Measurements from ENCODE around the gene P2RX3.

Gene P2RX3

GRCh38 chr11:57370251-57370650 lies 32.1 kb downstream of the P2RX3 start:
- Histone ChIP-seq H3K36me3 (ENCODE audit: control insufficient read depth in 2 of 2, insufficient read depth in 1 of 2, low read length in 2 of 2) (no peaks in the 10 kb centered on the region), H3K9me3 (ENCODE audit: control insufficient read depth, insufficient read depth, low read depth, low read length) (no peaks in the 10 kb centered on the region), H3K4me3 (ENCODE audit: low read depth, low read length) (no peak overlapping the region), H3K4me1 (ENCODE audit: control insufficient read depth, insufficient read depth, low read length) (no peaks in the 10 kb centered on the region), H3K27ac (ENCODE audit: extremely low read depth, low read depth, low read length) (no peak overlapping the region)
- ChIA-PET CTCF (no interaction called here), POLR2A (no interaction called here)
- TF ChIP-seq ZNF155 (tag by site-specific recombination; IDR thresholded peaks at IDR 0.05), result no peak
- TF ChIP-seq ZNF398 (tag by site-specific recombination; IDR thresholded peaks at IDR 0.05), result no peak
- TF ChIP-seq REPIN1 (tag by site-specific recombination; IDR thresholded peaks at IDR 0.05; ENCODE audit: low read depth), result no peak
- TF ChIP-seq ZNF513 (tag by site-specific recombination; IDR thresholded peaks at IDR 0.05), result no peak
- TF ChIP-seq ZNF600 (tag by site-specific recombination; IDR thresholded peaks at IDR 0.05), result no peak
- no peak for TF ChIP-seq ZNF555 (tag by site-specific recombination; conservative IDR thresholded peaks at IDR 0.05)
- no peak for TF ChIP-seq ZNF488 (tag by site-specific recombination; IDR thresholded peaks at IDR 0.05)
- TF ChIP-seq ZNF16 (tag by site-specific recombination; IDR thresholded peaks at IDR 0.05; ENCODE audit: low read depth), result no peak
- no peak for TF ChIP-seq ZNF174 (tag by site-specific recombination; IDR thresholded peaks at IDR 0.05)

- no peaks in the 10 kb centered on the region for H3K9me3 ChIP-seq (ENCODE audit: control insufficient read depth, insufficient read depth, low read depth, low read length)
- no peaks in the 10 kb centered on the region for H3K36me3 ChIP-seq (ENCODE audit: control insufficient read depth in 2 of 2, insufficient read depth in 1 of 2, low read length in 2 of 2)
- no peak overlapping the region for H3K4me3 ChIP-seq (ENCODE audit: low read depth, low read length)
- CTCF ChIA-PET, result no interaction called here
- no peak overlapping the region for H3K27ac ChIP-seq (ENCODE audit: extremely low read depth, low read depth, low read length)
- H3K4me1 ChIP-seq (ENCODE audit: control insufficient read depth, insufficient read depth, low read length), result no peaks in the 10 kb centered on the region
- POLR2A ChIA-PET, result no interaction called here
- TF ChIP-seq ZSCAN4 (tag by site-specific recombination; IDR thresholded peaks at IDR 0.05), result no peak
- TF ChIP-seq ZNF707 (tag by site-specific recombination; IDR thresholded peaks at IDR 0.05), result no peak
- no peak for TF ChIP-seq ZNF394 (tag by site-specific recombination; IDR thresholded peaks at IDR 0.05; ENCODE audit: borderline replicate concordance)
- TF ChIP-seq MZF1 (tag by site-specific recombination; IDR thresholded peaks at IDR 0.05; ENCODE audit: borderline replicate concordance), result no peak
- TF ChIP-seq ZEB2 (tag by site-specific recombination; IDR thresholded peaks at IDR 0.05), result no peak
- TF ChIP-seq ZNF776 (tag by site-specific recombination; IDR thresholded peaks at IDR 0.05; ENCODE audit: borderline replicate concordance), result no peak
- no peak for TF ChIP-seq ZNF366 (tag by site-specific recombination; conservative IDR thresholded peaks at IDR 0.05)
- TF ChIP-seq ZNF214 (tag by site-specific recombination; IDR thresholded peaks at IDR 0.05; ENCODE audit: borderline replicate concordance), result no peak
- TF ChIP-seq ZNF510 (tag by site-specific recombination; IDR thresholded peaks at IDR 0.05; ENCODE audit: insufficient replicate concordance), result no peak
- no peak for TF ChIP-seq ZNF37A (tag by site-specific recombination; IDR thresholded peaks at IDR 0.05)
- TF ChIP-seq ZNF362 (tag by site-specific recombination; IDR thresholded peaks at IDR 0.05), result no peak
- TF ChIP-seq ZNF132 (tag by site-specific recombination; IDR thresholded peaks at IDR 0.05; ENCODE audit: borderline replicate concordance), result no peak
- no peak for TF ChIP-seq ZBTB7A (tag by site-specific recombination; IDR thresholded peaks at IDR 0.05; ENCODE audit: low read depth)
- TF ChIP-seq ZFP41 (tag by site-specific recombination; IDR thresholded peaks at IDR 0.05; ENCODE audit: borderline replicate concordance), result no peak
- no peak for TF ChIP-seq HOXC10 (CRISPR knock-in tag; IDR thresholded peaks at IDR 0.05)
- TF ChIP-seq ZBTB49 (tag by site-specific recombination; IDR thresholded peaks at IDR 0.05; ENCODE audit: low read depth), result no peak
- no peak for TF ChIP-seq ELK4 (IDR thresholded peaks at IDR 0.05; ENCODE audit: borderline replicate concordance, low read depth, low read length)
Observed at GRCh38 chr11:57370941-57371340, 32.8 kb downstream of the P2RX3 start.
